Nucleus accumbens (tissue), 56 donors: ENCODE results near the gene ADAMTSL1.

Source experiments
- DNase-seq, 56 donors: peaks; one replicate each; lab custom pipeline; 2025; lab: John Stamatoyannopoulos, UW

The ADAMTSL1 gene

DNA sequence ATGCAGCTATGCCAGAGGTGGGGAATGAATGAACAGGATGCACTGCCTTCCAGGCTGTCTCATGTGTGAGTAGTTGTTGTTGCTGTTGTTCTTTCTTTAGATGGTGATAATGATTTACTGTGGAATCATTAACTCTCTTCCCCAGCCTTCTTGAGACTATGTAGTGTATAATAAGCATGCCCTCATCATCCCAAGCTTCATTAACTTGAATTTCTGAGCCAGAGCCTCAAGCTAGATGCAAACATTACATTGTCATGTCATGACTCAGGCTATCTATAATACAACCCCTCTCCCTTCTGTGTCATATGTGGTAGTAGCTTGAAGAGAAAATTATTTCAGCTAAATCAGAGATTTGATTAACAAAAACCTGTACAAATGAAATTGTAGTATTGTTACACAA lies 10.0 kb upstream of the ADAMTSL1 start:
- no peak for DNase-seq

DNA sequence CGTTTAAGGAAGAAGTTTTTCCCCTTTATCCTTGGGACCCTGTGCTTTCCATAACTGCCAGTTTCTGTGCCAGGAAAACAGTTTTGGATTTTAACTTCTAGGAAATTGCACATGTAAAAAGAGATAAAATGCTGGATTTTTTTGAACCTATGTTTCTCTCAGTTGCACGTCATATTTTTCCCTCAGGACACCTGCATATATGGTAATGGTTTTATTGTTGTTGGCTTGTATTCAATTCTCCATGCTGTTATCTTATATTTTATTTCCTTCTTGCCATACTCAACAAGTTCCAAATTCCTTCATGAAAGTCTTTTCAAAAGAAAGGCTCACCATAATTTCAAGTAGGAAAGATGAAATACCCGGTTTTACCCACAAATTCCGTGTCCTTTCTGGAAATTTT lies 7.9 kb upstream of the ADAMTSL1 start:
- no peak for DNase-seq

DNA sequence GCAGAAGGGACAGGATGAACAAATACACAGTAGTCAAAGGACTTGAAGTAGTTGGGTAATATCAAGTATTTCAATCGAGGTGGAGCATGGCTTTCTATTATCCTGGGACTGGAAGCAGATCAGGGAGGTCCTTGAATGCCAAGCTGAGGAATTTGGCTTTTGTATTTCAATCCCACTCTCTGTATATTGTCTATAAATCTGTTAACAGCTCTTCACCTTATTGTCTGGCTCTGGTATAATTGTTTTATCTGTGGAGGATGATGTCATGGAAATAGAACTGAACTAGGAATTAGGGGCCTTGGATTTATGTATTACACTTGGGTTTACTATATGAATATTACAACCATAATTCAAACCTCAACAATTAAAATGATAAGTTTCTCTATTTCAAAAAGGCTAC lies 6.3 kb upstream of the ADAMTSL1 start:
- DNase-seq: no peak

DNA sequence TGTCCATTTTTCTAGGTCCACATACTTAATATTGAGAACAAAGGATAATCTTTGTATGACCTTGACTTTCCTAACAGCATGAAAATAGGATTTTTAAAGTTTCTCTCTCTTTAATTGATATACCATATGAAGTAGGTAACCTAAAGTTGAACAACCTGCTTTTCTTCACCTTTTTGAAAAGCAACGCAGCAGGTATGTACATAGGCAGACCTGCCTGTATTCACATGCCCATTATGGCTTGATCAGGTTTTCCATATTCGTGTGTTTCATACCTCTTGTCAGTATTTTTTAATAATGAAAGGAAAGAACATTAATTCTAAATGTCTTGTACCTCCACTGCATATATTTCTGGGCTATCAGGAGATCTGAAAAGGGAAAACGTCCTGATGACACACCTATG lies 1.5 kb upstream of the ADAMTSL1 start:
- no peak for DNase-seq

DNA sequence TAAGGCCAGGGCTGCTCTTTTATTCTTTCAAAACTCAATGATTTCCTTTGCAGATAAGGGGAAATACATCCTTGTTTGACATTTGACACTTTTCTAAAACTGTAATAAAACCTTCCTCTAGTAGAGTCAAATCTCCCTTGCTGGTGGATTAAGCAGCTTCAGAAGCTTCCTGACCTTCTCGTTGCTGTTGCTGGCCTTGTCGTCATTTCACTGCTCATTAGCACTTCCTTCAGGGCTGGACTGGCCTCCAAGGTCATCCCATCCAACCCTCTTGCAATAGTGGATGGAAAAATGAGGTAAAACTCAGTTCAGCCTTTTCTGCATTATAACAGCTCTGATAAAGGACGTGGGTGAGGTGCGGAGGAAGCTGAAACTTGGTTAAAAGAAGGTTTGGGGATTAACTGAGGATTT lies 1.1 kb upstream of the ADAMTSL1 start:
- DNase-seq: peak in 2 of 56 donors; percentile 2 to 5

DNA sequence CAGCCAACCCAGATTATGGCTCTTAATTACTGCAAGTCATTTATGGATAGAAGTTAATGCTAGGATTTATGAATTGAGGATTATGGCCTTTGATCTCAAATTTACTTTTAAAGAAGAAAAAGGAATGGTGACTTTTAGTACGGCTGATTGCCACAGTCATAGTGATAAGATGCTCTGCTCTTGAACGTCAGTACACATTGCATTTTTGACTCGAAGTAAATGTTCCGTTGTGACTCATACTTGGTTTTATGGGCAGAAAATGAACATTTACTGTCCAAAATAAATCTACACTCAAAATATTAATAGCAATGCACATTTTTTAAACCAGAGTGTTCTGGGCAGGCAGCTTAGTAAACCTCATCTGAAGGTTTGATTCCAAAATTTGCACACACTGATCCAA lies 830 bp downstream of the ADAMTSL1 start:
- no peak for DNase-seq

DNA sequence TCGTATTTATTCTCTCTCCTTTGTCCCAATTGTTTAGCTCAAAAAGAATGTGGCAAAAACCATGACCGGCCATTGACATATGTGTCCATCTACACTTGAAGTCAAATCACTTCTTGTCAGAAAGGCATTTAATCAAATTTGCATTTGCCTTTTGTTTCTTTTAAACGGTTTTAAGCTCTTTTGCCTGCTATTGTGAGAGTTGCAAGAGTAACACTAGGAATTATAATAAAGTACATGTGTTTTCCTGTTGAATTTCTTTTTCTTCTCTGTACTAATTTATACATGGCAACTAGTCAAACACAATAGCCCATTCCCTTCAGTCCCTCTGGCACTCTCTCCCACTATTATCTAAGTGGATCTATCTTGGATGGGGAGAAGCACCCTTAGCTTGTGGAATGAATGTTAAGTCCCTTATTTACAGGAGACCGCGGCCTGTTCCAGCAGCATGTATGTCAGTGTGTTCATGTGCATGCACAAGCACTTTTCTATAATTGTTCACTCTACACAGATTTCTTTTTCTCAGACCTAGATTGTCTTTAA lies 3.2 kb downstream of the ADAMTSL1 start:
- no peak for DNase-seq

DNA sequence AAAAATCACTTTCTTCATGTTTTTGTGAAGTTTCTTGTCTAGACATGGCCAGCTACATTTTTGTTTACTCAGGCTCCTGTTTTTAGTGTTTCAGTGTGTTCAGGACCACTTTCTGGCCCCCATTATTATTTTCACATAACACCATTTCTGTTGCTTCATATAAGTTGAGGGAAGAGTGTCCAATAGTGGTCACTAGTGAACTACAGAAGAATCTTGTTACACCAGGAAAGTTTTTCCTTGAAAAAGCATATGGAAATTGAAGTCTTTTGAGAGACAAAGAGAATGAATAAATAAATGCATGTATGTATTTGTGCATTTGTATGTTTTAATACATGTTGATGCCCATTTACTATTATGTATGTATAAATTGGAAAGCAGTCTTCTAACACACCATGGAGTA lies 3.8 kb downstream of the ADAMTSL1 start:
- DNase-seq: no peak

DNA sequence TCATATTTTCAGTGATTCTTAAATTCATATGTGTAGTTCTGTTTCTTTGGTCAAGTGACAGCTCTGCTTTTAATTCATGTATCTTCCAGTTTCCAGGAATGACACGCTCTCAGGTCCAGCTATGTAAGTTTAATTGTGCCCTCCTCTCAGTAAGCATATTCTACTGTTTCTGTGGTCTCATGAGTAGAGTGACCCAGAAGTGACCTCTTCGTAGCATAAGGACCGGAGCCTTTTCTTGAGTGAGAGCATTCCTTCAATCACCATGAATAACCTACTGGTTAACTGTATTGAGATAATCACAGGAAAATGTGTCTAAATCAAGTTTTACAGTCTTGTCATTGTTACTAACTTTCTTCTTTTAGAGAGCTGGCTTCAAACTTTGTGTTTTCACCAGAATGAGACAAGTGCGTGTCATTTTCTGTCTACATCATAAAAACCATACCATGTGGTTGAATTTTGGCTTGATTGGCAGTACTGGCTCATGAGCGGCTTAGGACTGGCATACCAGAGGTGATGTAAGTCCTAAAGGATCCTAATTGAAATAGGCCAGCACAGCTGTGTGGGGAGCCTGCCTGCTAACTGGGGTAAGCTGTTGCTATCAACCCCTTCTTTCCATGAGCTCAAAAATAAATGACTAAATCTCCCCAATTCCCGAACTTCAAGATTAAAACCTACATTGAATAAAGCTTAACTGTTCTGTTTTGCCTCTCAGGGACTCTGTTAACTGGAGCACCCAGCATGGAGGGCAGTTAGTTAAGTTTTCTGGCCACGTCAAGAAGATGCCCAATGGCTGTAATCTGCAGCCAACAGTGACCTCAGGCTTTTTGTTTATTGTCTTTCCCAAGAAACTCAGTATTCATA lies 4.8 kb downstream of the ADAMTSL1 start:
- DNase-seq: peak in 24 of 56 donors; percentile 3 to 69 (median 32)

DNA sequence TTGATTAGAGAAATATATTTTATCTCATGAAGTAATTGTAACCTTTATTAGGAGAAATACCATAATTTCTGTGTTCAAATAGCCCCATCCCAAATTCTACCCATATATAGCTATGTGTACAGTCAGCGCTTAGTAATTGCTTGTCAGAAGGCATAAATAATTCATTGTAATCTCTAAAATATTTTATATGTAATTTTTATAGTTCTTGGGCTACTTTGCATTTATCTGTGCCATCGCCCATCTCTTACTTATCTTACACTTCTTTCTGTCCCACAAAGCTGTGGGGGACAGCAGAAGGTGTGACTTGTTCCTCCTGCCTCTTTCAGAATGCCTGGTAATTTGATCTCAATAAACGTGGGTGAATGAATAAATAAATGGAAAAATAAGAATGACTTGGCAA lies 5.5 kb downstream of the ADAMTSL1 start:
- DNase-seq: no peak

DNA sequence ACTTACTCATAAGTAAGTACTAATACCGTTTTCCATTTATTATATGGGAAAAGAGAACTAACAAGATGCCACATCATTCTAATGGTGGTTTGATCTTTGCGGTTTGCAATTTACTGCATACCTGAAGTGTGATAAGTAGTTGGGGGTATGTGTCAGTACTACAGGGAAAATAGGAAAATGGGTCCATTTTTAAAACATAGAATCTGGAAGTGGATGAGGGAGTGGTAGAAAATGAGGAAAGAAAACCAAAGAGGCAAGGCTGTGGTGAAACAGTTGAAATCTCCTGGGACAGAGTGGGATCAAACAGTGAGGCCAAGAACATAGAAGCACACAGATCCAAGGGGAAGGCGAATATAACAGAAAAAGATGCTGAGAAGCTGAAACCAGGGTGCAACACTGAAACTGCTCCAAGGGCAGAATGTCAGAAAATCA lies 6.7 kb downstream of the ADAMTSL1 start:
- no peak for DNase-seq

DNA sequence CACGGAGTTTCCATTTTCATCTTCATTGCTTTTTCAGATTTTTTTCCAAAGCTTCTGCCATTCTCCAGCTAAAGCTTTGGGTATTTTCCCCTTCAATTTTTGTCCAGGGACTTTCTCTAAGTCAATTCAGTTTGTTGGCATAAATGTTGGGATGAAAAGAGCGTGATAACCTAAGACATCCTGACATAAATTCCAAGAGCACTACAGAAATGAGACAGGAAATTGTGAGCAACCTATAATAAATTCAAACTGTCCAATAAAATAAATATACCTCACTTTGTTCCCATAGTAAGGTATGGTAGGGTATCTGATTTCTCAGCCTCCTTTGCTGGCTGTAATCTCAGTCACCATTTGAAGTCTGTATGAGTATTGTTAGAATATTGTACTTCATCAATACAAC lies 8.4 kb downstream of the ADAMTSL1 start:
- DNase-seq: no peak

DNA sequence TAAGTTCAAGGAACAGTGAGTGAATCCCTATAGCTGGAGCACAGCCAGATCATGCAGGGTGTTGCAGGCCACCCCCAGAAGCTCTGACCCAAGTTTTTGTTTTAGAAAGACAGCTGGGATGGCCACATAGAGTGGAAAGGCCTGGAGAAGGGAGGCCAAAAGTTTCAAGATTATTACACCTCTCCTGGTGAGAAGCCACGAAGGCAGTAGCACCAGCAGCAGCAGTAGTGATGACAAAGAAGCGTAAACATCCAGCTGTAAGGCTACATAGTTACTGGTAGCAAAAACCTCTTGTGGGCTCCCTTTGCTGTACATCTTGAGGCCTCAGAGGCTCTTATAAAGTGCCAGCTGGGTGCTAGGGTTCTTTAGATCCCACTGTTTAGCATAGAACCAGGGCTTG lies 11.8 kb downstream of the ADAMTSL1 start:
- no peak for DNase-seq

DNA sequence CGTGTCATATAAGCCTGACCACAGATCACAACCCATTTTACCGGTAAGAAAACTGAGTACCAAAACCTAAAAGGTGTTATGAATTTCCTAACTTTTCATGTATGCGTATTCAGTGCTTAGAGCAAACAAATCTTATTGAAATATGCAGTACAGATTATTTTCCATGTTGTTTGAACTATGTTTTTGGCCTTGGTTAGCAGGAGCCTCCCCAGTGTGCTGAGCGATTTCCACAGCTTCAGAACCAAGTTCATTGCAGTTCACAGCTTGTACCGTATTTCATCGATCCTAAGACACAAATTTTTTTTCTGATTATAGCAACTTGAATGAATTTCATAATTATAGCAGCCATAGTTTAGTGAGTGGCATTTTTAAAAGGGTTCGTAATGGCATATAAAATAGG lies 13.7 kb downstream of the ADAMTSL1 start:
- DNase-seq: no peak

DNA sequence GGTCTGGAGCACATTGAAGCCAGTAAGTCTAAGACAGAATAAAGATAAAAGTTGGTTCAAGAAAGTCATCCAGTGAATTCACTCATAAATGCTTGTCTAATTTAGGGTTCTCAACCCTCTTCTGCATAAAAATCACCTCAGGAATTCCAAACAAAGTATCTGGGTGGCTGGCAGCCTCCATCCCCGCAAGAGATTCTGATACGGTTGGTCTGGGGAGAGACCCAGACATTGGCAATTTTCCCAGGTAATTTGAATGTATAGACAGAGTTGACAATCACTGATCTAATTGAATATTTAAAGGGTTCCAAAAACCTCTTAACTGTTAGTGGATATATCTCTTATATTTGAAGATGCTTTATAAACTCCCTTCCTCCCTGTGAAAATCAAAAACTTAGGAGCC lies 14.9 kb downstream of the ADAMTSL1 start:
- no peak for DNase-seq

DNA sequence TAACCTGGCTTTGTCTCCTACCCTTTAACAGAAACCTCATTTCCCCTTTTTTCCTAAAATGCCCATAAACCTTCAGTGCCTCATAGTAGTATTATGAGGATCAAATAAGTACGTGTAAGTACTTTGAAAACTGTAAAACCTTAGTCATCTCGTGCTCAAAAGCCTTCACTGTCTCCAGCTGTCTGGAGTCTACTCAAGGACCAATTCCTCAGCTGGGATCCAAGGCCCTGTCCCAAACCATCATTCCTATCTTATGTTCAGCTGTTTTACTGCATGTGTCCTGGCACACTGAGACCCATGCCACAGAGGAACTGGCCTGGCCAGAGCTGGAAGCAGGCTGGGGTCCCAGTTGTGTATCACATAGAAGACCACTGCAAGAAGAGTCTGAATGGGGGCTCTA lies 15.9 kb downstream of the ADAMTSL1 start:
- DNase-seq: no peak

DNA sequence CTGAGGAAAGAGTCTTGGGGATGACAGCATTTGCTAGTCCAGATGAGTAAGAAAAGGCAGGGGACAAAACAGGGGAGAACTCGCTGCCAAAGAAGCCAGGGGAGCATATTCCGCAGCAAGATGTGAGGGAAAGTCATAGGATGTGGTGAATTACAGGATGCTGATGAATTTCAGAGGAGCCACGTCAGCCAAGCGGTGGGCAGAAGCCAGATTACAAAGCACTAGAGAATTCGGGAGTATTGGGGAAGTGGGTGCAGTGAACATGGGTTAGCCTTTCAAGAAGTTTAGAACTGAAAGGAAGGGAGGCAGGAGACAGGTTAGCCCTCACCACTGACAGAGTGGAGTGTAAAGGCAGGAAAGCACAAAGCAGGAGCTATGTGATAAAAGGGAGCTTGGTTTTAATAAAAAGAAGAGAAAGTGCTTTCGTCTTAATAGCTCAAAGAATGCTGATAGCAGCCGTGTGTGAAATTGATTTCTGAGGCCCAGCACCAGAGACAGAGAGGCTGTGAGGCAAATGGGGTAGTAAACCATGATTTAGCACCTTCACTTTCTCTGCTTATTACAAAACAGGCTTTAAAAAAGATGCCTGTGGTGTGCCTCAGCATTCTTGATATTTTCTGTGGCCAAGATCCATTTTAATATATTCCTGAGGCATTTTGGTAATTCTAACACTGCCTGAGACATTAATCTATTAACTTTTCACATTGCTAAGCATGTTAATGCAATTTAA lies 16.9 kb downstream of the ADAMTSL1 start:
- DNase-seq: no peak

DNA sequence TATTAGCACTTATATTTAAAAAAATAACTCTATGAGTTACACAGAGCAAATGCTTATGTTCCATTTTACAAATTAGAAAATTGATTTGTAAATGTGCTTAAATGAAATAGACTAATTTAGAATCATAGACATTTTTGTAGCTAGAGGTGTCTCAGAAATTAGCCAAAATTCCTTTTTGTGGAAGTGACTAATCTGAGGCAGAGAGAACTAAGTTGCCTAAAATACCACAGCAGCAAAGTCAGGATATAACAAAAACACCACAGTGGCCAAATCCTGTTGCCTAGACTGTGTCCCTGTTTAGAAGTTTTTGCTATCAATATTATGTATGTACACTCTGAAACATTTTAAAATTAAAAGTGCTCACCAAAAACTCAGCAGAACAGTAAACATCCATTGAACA lies 18.7 kb downstream of the ADAMTSL1 start:
- DNase-seq: no peak

DNA sequence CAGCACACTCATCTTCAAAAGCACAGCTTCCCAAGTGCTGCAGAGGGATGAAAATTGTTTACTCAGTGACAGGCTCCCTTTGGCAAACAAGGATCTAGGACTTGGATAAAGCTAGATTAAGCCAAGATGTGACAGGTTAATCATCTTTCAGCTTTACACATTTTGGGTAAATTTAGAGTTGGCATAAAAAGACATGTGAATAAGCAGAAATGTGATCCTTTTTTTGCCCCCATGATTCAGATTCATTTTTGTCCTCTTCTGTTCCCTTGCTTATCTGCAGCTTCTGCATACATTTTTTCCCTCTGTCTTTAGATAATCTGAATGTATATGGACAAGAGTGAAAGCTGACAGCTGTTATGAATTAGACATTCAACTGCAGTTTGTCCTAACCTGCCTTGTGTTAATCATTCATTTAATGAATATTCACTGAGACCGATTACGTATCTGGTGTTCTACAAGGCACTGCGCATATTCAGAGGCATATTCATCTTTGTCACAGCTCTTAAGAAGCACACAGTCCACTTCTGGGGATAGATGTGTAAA lies 19.6 kb downstream of the ADAMTSL1 start:
- DNase-seq: no peak

DNA sequence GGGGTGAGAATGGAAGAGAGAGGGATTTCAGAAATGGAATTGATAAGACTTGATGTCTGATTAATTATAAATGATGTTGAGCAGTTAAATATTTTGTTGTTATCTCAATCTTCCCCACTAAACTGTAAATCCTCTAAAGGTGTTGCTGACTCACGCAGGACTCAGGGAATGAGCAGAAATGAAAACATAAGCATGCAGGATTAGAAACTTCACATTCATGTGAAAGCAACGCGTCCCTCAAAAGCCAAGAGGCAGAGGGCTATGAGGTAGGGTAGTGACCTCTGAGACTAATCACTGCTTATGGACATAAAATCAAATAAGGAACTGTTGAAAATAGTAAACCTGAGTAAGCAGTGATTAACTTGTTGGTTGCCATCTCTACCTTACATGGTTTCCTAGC lies 21.1 kb downstream of the ADAMTSL1 start:
- no peak for DNase-seq

DNA sequence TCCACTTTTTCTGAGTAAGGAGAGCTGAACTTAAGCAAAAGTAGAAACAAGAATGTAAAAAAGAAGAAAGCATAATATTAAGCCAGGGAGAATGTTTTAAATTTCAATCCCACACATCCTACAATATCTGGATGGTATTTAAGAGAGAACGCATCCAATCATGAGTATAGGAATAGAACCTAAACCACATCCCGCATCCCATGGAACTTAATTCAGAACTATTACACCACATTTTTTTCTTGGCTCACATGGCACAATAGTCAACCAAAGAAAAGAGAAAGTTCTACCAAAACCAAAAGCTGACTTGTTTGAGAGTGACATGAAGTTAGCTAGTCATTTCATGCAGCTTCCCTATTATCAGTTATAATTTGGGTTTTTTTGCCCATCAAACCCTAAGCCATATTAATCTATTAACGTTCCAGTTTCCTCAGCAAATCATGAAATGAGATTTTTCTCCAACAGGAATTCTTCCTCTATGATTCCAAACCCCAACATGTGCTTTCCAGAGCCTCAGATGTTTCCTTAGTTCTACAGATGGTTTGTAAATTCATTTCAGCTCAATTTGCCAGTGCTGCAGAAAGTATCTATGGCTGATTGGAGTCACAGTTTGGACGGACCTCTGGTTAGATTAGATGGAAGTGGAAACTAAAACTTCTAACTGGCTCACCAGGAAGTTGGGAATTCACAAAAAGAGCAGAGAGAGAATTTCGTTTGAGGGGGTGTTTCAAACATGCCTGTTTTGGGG lies 22.5 kb downstream of the ADAMTSL1 start:
- no peak for DNase-seq
